GM19372 (cell line): ENCODE data around the gene GLI1.
"Not testable (repeated sequence)": the region's sequence is repeated elsewhere in the genome, so short reads cannot be mapped to it uniquely, and the experiment has no call there.

Experiments used
- ATAC-seq: cut with Tn5 transposase; IDR thresholded peaks from one replicate; pipeline ENCODE4 v1.9.1; 2021; ENCODE audit warnings: mild to moderate bottlenecking, low read depth, moderate library complexity; ENCODE audit not compliant: unreplicated experiment

The GLI1 gene

DNA sequence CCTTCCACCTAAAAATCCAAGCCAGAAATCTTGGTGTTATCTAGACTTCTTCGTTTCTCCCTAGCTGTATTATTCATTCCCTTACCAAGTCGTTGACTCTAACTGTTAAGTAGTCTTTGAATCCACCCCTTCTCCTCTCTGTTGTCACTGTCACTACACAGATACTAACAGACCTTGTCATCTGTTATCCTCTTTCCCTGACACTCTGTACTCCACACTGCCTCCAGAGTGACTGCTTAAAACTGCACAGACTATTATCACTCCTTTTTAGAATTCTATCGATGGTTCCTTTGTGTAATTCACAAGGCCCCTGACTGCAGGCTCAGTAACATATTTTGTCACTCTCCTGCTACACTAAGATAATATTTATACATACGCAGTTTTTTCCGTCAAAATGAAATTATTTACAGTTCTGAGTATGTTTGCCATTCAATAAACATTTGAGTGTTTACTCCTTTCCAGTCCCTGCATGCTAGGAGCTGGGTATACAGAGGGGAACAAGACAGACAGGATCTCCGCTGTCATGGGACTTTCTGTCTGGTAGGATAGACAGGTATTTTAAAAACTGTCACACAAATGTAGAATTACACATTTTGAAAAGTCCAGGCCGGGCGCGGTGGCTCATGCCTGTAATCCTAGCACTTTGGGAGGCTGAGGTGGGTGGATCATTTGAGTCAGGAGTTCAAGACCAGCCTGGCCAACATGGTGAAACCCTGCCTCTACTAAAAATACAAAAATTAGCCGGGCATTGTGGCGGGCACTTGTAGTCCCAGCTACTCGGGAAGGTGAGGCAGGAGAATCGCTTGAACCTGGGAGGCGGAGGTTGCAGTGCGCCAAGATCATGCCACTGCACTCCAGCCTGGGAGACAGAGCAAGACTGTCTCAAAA is 32.1 kb downstream of the GLI1 start:
- no peak for ATAC-seq

GRCh38 chr12:57495051-57495701 is 35.6 kb downstream of the GLI1 start:
- not testable (repeated sequence) for ATAC-seq

DNA sequence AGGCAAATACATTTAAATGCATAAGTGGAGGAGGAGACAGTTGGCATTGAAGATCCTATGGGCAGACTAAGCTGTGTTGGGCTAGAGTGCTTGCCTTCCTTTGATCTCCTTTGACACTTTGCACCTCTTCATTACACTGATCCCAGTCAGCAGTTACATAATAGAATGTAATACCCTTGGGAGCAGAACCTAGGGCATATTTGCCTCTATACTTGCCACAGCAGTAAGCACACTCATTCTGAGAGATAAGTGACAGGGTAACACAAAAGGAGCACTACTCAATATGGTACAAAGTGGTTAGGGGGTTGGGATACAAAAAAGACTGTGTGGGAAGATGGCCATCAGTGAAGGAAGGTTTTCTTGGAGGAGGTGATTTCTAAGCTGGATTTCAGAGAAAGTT is 37.2 kb downstream of the GLI1 start:
- ATAC-seq, result no peak

GRCh38 chr12:57497223-57498131 is 37.9 kb downstream of the GLI1 start:
- ATAC-seq, result no peak

DNA sequence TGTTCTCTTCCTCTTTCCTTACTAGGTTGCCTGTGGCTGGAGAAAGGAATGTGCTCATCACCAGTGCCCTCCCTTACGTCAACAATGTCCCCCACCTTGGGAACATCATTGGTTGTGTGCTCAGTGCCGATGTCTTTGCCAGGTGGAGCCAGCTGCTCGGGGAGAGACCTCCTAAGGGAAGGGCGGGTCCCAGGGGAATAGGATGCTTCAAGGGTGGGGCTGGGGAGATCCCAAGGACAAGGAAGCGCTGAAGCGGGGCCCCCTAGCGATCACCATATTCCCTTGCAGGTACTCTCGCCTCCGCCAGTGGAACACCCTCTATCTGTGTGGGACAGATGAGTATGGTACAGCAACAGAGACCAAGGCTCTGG is 38.5 kb downstream of the GLI1 start:
- no peak for ATAC-seq

GRCh38 chr12:57498571-57498970 is 39.0 kb downstream of the GLI1 start:
- no peak for ATAC-seq

DNA sequence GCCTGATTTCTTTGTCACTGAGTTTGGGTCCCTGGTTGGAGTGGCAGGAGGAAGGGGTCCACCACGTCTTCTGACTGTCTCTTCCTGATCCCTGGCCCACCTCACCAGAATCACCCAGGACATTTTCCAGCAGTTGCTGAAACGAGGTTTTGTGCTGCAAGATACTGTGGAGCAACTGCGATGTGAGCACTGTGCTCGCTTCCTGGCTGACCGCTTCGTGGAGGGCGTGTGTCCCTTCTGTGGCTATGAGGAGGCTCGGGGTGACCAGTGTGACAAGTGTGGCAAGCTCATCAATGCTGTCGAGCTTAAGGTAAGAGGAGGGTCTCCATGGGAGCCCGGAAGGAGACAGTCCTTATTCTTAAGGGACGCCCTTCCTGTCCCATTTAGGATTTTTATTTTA is 40.6 kb downstream of the GLI1 start:
- no peak for ATAC-seq

- not testable (repeated sequence) for ATAC-seq
Observed at GRCh38 chr12:57502311-57502969, 42.9 kb downstream of the GLI1 start.

DNA sequence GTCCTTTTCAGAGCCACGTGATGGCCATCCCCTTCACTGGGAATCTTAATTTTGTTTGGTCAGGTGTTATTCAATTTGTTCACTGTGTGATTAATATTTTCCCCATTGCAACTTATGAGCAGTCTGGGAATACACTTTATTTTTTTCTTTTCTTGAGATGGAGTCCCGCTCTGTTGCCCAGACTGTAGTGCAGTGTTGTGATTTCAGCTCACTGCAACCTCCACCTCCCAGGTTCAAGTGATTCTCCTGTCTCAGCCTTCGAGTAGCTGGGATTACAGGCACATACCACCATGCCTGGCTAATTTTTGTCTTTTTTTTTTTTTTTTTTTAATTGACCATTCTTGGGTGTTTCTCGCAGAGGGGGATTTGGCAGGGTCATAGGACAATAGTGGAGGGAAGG is 47.0 kb downstream of the GLI1 start:
- ATAC-seq, result not testable (repeated sequence)

GRCh38 chr12:57507796-57508195 is 48.2 kb downstream of the GLI1 start:
- ATAC-seq, result not testable (repeated sequence)

GRCh38 chr12:57511161-57511560 is 51.6 kb downstream of the GLI1 start:
- no peak for ATAC-seq

DNA sequence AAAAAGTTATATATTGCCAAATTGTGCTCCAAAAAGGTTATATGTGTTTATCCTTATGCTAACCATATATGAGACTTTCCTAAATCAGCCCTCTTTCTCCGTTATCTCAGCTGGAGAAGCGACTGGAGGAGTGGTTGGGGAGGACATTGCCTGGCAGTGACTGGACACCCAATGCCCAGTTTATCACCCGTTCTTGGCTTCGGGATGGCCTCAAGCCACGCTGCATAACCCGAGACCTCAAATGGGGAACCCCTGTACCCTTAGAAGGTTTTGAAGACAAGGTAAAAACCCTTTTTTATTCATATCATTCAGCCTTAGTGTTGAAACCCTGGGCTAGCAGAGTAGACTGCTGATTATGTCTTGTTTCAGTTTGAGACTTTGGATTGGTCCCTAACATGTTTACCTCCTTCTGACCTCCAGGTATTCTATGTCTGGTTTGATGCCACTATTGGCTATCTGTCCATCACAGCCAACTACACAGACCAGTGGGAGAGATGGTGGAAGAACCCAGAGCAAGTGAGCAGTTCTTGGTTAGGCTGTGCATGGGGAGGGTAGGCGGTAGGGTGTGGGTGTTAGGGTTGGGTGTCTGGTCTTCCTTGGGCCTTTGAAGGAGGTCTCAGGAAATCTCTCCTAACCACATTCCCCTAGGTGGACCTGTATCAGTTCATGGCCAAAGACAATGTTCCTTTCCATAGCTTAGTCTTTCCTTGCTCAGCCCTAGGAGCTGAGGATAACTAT is 52.2 kb downstream of the GLI1 start:
- no peak for ATAC-seq

DNA sequence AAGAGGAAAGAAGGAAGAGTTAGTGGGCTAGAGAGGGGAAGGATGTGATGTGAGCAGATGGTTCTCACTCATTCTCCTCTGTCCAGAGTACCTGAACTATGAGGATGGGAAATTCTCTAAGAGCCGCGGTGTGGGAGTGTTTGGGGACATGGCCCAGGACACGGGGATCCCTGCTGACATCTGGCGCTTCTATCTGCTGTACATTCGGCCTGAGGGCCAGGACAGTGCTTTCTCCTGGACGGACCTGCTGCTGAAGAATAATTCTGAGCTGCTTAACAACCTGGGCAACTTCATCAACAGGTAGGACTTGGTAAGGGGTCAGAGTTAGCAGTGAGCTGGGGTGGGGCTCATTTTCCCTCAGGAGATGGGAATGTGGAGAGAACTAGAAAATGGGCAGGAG is 53.1 kb downstream of the GLI1 start:
- ATAC-seq, result no peak

DNA sequence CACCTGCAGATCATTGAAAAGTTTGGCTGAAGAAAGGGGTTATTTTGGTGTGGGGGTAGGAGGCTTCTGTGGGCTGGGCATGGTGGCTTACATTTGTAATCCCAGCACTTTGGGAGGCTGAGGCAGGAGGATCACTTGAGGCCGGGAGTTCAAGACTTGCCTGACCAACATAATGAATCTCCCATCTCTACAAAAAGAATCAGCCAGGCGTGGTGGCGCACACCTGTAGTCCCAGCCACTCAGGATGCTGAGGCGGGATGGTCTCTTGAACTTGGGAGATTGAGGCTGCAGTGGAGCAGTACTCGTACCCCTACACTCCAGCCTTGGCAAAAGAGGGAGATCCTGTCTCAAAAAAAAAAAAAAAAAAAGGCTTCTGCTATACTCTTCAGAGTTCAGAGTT is 53.7 kb downstream of the GLI1 start:
- ATAC-seq, result no peak

DNA sequence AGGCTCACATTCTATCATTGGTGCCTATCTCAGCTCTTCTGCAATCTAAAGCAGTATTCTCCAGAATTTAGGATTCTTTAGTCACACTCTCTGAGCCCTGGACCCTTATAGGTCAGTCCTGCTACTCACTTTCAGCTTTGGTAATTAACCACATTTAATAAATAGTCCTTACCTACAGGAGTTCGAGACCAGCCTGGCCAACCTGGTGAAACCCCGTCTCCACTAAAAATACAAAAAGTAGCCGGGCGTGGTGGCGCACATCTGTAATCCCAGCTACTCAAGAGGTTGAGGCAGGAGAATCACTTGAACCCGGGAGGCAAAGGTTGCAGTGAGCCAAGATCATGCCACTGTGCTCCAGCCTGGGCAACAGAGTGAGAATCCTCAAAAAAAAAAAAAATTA is 54.1 kb downstream of the GLI1 start:
- ATAC-seq, result not testable (repeated sequence)

DNA sequence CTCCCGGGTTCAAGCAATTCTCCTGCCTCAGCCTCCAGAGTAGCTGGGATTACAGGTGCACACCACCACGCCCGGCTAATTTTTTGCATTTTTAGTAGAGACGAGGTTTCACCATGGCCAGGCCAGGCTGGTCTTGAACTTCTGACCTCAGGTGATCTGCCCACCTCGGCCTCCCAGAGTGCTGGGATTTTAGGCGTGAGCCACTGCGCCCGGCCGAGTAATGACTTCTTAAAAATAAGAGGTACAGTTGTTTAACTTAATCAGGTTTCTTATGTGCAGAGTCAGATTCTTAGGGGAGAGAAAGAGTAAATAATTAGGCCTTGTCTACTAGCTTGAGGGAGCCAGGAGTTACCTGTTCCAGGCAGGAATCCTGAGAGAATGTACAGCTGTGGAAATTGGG is 54.7 kb downstream of the GLI1 start:
- ATAC-seq, result not testable (repeated sequence)

GRCh38 chr12:57514720-57515407 is 55.3 kb downstream of the GLI1 start:
- no peak for ATAC-seq

- no peak for ATAC-seq
Observed at GRCh38 chr12:57515408-57515933, 55.9 kb downstream of the GLI1 start.
